ENCODE data around the gene PDSS2.

DNA sequence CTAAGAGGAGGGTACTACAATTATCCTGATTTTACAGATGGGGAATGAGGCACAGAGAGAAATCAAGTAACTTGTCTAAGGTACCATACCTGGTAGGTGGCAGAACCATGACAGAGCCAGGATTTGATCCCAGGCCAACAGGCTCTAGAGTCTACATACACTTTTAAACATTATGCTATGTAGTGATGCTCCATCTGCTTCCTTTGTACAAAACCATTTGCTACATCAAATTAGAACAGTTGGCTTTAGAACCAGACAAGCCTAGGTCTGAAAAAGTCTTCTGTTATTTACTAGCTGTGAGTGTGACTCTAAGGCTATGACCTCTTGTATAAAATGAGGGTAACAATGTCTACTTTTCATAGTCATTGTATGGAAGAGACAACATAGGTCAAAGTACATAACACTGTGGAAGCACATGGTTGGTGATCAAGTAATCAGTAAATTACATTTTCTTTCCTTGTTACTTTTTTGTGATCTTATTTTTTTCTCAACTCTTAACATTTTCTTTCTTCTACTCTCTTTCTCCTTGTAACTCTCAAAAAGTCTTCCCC, 122.1 kb downstream of the PDSS2 start:
- TF ChIP-seq, protein P1, sequence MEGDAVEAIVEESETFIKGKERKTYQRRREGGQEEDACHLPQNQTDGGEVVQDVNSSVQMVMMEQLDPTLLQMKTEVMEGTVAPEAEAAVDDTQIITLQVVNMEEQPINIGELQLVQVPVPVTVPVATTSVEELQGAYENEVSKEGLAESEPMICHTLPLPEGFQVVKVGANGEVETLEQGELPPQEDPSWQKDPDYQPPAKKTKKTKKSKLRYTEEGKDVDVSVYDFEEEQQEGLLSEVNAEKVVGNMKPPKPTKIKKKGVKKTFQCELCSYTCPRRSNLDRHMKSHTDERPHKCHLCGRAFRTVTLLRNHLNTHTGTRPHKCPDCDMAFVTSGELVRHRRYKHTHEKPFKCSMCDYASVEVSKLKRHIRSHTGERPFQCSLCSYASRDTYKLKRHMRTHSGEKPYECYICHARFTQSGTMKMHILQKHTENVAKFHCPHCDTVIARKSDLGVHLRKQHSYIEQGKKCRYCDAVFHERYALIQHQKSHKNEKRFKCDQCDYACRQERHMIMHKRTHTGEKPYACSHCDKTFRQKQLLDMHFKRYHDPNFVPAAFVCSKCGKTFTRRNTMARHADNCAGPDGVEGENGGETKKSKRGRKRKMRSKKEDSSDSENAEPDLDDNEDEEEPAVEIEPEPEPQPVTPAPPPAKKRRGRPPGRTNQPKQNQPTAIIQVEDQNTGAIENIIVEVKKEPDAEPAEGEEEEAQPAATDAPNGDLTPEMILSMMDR (IDR thresholded peaks at IDR 0.05), result no peak
- no peak for TF ChIP-seq EP300 (IDR thresholded peaks at IDR 0.05)

All from gastroesophageal sphincter (tissue), 3 donors.